HG03354 (cell line): Measurements from ENCODE around the gene CHKA.

ENCODE experiments used
- ATAC-seq: cut with Tn5 transposase; IDR thresholded peaks from one replicate; pipeline ENCODE4 v1.9.1; 2021; ENCODE audit warnings: mild to moderate bottlenecking; ENCODE audit not compliant: unreplicated experiment, poor library complexity, severe bottlenecking

CHKA gene

DNA sequence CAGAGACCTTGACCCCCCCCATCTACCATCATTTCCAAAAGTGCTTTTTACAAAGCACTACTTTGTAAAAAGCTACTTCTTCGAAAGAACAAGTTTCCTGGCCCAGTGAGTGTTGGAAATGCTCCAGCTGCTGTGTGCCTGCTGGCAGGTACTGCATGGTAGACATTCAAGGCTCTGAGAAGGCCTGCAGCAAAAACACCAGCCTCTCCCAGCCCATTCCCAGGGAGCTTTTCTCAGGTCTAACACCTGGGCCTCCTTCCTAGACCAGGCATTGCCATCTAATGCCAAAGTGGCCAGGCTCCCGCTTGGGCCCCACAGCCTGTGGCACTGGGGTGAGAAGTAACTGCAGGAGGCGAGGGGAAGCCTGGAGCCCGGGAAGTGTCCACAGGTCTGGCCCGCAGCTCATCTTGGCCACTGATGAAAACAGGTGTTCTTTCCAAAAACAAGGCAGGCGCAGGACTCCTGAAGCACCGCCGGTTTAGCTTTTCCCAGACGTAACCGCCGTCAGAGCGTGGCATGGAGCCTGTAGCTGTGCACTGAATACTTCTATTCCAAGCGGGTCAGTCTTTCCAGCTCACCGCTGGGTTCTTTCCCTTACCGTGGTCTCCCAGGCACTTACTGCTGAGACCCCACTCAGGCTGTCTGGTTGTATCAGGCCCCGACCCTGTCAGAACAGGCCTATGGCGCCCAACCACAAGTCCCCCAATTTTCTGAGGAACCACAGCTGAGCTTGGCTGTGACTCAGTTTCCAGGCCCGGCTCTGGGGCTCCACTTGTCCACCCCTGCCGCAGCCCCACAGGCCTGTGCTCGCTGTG lies 83.6 kb downstream of the CHKA start:
- ATAC-seq: no peak

DNA sequence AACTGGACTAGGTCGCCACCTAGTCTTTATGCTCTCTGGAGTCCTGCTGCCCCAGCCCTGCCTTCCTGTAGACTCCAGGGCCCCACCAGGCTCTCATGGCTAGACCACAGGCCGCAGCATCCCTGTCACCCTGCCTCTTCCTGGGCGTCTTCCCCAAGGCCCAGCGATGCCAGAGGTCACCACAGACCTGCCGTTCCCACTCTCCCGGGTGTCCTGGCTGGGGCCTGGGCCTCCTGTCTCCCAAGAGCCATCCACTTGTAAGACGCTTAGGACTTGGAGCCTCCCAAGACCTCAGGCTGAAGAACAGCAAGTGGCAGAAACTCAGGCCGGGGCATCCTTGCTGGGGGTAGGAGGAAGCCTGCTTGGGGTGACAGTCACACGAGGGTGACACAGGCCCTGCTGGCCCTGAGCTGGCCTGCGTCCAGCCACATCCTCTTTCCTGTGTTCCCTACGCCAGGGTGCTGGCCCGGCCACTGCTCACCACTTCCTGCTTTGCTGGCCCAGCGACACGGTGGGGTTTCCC lies 84.4 kb downstream of the CHKA start:
- ATAC-seq: no peak

DNA sequence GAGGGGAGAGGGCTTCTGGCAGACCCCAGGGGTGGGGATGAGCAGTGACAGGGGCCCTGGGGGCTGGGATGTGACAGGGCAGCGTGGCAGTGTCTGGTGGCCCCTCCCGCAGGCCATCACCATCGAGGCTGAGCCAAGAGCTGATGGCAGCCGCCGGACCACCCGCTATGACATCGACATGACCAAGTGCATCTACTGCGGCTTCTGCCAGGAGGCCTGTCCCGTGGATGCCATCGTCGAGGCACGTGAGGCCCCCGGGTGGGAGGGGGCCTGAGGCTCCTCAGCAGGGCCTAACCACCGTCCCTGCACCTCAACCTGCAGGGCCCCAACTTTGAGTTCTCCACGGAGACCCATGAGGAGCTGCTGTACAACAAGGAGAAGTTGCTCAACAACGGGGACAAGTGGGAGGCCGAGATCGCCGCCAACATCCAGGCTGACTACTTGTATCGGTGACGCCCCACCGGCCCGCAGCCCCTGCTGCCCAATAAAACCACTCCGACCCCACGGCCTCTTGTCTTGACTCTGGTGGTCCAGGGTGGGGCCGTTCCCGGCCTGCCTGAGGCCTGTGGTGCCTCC lies 85.0 kb downstream of the CHKA start:
- no peak for ATAC-seq

DNA sequence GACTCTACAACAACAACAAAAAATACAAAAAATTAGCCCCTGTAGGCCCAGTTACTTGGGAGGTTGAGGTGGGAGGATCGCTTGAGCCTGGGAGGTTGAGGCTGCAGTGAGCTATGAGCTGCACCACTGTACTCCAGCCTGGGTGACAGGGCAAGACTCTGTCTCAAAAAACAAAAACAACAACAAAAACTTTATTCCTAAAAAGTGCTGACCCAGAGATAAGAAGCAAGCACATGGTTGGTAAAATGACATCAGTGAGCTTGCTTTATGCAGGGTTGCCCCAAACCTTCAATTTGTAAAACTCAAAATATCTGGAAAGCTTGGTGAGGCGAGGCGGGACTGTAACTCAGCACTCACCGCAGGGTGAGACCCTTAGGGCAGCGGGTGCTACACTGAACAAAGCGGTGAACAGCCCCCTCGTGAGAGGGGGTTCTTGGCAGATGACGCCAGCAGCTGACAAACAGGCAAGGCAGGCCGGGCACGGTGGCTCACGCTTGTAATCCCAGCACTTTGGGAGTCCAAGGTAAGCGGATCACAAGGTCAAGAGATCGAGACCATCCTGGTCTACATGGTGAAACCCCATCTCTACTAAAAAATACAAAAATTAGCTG lies 85.8 kb downstream of the CHKA start:
- no peak for ATAC-seq

DNA sequence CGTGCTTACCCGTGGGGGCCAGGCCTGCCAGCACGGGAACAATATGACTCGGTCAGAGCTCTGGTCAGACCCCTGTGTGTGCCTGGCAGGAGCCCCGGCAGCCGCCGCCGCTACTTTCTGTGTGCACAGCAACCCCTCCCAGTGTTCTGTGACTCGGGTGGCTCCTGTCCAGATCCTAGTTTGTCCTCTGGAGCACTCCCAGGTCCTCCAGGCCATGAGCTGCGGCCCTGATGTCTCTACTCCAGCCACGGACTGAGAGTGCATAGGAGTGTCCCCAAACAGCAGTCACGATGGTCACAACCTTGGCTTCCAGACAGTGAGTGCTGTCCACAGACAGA lies 87.5 kb downstream of the CHKA start:
- no peak for ATAC-seq

DNA sequence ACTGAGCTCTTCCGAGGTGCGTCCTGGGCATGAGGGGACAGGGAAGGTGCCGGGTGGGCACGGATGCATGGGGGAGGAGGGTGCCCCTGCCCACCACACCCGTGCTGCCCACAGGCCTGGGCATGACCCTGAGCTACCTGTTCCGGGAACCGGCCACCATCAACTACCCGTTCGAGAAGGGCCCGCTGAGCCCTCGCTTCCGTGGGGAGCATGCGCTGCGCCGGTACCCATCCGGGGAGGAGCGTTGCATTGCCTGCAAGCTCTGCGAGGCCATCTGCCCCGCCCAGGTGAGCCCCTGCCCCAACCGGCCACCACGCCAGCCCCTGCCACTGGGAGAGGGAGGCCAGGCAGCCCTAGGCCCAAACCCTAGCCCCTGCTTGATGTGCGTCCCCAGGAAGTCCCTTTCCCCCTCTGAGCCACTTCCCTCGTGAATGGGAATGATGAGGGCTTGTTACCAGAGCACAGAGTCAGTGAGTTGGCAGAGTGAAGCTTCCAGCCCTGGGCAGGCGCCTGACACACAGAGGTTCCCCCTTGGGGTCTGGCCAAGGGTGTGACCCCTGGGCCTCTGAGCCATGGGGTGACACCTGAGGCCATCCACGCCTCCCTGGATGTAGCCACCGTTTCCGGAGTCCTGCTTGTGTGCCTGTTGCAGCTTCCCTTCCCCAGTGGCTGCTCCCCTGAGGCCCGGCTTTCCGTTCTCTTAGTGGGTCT lies 88.0 kb downstream of the CHKA start:
- no peak for ATAC-seq

DNA sequence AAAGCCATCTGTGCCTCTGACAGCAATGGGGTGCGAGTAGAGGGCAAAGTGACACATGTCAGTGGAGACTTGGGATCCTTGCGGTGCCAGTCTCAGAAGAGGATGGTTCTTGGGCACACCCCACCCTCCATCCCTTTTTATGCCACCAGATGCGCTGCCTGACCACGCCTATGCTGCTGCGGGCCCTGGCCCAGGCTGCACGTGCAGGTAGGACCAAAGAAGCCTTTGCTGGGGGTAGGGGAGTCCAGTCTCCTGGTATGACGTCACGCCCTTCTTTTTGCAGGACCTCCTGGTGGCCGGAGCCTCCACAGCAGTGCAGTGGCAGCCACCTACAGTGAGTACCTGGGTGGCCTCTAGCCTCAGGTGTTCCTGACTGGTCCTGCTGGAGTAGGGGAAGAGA lies 89.2 kb downstream of the CHKA start:
- ATAC-seq: no peak

DNA sequence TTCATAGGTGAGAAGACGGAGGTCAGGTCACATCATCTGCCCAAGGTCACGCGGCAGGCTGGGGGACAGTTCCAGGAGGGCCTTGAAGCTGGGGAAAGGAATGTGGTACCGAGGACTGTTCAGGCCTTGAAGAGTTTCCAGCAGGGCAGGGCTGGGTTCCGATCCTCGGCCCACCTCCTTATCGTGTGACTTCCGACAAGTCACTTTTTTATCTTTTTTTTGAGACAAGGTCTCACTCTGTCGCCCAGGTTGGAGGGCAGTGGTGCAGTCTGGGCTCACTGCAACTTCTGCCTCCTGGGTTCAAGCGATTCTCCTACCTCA lies 90.1 kb downstream of the CHKA start:
- ATAC-seq: no peak

DNA sequence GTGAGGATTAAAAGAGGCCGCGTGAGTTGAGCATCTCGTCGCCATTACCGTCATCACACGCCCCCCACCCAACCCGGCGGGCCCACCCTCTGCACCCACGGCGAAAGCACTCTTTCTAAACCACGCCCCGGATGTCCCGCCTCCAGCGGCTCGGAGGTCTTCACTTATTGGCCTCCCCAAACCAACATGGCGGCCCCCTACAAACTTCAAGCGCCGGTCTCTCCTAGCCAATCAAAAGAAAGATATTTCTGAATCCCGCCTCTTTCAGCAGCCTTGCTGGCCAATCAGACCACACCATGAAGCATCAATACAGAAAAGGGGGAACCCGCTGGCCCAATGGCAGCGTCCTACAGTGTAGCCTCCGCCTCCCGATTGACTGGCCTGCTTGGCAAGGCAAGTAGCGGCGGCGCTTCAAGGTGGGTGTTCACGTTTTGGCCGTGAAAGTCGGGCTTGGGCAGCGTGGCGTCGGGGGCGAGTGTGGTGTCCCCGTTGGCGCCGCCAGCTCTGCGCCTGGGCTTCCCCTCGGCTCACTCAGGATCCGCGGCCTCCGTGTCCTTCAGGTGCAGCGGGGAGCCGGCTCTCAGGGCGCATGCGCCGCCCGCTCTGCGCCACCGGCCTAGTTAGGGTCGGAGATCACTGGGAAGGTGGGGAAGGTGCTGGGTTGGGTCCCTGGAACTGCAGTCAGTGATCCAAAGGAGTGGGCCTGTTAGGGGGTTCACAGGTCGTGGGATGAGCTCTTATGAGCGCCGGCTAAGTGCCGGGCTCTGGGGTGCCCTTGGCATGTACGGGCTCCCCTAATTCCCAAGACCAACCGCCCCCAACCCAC lies 90.7 kb downstream of the CHKA start, which contains the start of gene NDUFS8:
Gene NDUFS8 (plus strand): TSS at position 364 of the 826 bp plus-strand sequence. CDS start 1,471 bp downstream, outside the sequence.
- ATAC-seq: peak; percentile 95

DNA sequence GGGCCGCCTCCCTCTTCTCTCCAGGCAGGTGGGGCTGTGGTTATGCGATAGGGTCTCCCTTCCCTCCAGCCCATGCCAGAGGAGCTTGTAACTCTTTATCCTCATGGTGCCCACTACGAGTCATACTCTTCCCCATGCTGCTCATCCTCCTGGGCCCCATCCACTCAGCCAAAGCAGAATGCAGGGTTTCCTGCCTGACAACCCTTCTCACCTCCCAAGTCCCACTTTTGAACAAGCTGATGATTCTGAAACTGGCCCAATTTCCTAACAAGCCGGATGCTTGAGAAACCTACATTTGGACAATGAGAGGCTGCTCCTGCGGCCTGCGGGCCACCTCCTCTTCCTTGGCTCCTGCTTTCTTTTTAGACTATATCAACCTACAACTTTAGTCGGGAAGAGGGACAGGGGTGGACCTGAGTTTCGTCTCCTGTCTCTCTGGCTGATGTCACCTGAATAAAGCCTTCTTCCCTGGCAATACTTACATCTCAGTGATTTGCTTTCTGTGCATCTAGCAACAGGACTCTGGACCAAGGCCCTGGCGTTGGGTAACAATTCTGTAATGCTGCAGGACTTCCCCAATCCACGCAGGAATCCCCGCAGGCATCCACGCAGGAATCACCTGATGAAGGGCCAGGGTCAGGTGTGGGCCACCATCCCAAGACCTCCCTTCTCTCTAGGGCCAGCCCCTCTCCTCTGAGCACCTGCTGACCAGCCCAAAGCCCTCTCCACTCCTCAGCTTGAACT lies 92.2 kb downstream of the CHKA start:
- no peak for ATAC-seq

DNA sequence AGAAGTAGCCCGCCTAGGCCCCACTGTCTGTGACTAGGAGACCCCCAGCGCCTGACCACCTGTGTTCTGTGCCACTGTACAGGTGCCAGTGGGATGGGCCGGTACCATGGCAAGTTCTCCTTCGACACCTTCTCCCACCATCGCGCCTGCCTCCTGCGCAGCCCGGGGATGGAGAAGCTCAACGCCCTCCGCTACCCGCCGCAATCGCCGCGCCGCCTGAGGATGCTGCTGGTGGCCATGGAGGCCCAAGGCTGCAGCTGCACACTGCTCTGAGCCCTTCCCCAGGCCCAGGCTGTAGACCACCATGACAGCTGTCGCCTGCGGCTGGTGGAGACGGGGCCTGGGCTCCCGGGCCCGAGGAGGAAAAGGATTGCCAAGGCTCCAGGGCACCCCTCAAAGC lies 93.5 kb downstream of the CHKA start:
- ATAC-seq: no peak

DNA sequence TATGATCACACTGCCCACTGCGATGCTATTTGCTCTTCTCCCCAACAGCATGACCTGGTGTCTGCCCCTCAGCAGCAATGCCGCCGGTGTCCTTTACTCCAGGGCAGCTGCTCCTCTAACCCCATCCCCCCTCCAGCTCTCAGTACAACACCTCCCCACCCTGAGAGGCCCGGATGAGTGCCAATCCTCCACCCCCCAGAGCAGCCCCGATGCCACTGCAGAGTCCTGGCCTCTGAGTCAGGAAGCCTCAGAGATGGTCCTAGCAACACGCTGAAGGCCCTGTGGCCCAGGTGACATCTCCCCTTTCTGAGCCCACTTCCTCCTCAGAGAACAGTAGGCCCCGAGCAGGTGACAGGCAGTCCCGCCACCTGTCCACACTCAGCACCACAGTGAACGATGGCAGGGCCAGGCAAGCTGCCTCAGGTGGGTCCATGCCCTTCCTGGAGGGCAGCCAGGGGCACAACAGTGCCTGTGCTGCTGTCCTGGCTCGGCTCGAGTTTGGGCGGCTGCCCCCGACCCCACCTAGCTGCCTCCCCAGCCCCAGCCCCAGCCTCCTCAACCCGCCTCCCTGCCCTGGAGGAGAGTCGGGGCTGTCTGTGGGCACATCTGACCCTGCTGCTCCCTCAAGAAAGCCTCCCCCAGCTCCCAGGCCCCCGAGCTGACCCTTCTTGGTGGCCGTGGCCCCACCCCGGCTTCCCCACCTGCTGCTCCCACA lies 94.6 kb downstream of the CHKA start:
- no peak for ATAC-seq

DNA sequence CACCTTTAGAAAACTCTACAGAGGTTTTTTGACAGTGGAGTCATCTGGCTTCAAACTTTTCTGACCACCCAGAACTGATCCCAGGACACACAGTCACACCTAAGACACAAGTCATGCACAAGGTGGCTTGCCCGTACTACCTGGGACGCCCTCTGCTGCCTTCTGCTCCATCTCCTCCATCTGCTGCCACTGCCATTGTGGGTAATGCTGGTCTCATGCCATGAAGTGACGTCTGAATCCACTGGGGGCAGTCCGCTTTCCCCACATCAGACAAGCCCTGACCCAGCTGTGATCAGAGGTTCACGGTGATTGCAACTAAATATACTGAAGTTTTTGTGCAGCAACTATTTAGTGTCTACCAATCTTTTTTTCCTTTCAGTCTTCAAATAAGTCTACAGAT lies 96.1 kb downstream of the CHKA start:
- no peak for ATAC-seq

DNA sequence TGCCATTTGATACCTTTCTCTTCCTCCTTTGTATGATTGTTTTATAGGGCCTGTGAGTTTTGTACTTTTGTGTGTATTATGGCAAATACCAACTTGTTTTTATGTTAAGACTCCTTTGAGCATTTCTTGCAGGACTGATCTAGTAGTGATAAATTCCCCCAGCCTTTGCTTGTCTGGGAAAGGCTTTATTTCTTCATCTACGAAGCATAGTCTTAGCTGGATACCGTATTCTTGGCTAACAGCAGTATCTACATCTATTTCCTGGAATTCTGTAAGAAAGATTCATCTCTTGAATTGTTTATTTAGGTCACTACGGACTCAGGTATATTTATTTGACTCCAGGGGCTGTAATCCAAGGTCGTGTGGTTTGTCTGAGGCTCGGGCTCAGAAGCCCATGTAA lies 96.7 kb downstream of the CHKA start:
- ATAC-seq: no peak

DNA sequence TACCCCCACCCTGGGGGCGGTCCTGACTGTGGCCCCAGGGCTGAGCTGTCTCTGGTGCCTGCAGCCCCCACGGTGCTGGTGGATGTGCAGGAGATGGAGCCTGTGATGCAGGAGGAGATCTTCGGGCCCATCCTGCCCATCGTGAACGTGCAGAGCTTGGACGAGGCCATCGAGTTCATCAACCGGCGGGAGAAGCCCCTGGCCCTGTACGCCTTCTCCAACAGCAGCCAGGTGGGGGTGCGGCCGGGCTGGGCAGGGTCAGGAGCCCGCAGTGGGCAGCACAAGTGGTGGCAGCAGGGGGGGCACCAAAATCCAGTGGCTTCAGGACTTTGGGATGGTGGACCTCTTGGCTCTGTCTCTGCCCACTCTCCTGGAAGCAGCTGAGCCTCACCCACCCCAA lies 98.7 kb downstream of the CHKA start:
- no peak for ATAC-seq

DNA sequence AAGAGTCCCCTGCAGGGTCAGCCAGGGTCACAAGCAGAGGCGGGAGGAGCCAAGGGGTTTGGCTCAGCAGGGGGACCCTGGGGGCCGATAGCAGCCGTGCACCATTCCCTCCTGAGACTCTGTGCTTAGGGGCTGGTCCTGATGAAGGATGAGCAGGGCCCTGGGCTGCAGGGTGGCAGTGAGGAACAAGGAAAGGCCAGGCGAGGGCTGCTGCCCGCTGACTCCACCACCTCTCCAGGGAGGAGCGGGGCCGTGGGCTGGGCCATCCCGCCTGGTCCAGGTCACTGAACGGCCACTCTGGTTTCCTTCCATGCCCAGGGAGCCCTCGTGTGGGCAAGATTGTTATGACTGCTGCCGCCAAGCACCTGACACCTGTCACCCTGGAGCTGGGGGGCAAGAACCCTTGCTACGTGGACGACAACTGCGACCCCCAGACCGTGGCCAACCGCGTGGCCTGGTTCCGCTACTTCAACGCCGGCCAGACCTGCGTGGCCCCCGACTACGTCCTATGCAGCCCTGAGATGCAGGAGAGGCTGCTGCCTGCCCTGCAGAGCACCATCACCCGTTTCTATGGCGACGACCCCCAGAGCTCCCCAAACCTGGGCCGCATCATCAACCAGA lies 99.9 kb downstream of the CHKA start:
- ATAC-seq: no peak

DNA sequence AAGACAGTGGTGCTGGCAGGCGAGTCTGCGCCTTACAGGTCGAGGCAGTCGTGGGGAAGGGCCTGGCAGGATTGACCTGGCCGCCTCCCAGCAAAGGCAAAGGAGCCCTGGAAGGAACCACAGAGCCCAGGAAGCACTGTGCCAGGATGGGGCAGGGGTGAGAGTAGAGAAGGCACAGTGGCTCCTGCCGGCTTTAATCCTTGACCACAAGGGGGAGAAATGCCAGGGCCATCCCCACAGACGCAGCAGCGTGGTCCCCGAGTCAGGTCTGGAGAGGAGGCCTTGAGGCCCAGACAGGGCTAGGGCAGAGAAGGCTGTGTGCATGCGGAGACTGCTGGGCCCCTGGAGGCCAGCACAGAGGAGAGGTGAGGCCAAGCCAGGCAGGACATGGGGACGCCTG lies 100.6 kb downstream of the CHKA start:
- no peak for ATAC-seq

DNA sequence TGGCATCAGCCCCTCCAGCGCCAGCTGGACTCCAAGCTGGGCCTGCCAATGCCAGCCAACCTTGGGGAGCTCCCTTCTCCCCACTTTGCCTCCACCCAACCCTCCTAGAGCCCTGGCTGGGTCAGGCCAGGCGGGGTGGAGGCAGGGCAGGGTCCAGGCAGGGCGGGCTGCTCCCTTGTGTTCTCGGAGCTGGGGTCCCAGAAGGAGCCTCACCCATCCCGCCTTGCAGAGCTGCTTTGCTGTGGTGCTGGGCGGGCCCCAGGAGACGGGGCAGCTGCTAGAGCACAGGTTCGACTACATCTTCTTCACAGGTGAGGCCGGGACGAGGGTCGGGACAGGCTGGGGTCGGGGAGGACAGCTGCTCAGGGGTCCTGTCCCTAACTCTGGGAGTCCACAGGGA lies 101.7 kb downstream of the CHKA start:
- no peak for ATAC-seq
